Mucosa of stomach (tissue), 1 donor: ENCODE measurements around the gene NPAS2.

Experiments used
- H3K27me3 ChIP-seq: one replicate; pipeline ENCODE4 v1.7.0; 2013; ENCODE audit warnings: mild to moderate bottlenecking, low read length; ENCODE audit not compliant: control insufficient read depth, insufficient read depth
- H3K36me3 ChIP-seq: one replicate; pipeline ENCODE4 v1.7.0; 2013; ENCODE audit warnings: low read length; ENCODE audit not compliant: control insufficient read depth, insufficient read depth
- H3K4me1 ChIP-seq: one replicate; pipeline ENCODE4 v1.7.0; 2013; ENCODE audit warnings: mild to moderate bottlenecking, low read length; ENCODE audit not compliant: control insufficient read depth, insufficient read depth
- H3K4me3 ChIP-seq: one replicate; pipeline ENCODE4 v1.7.0; 2013; ENCODE audit warnings: low read length
- H3K9ac ChIP-seq: one replicate; pipeline ENCODE4 v1.7.0; 2013; ENCODE audit warnings: mild to moderate bottlenecking, low read length, moderate library complexity
- H3K9me3 ChIP-seq: one replicate; pipeline ENCODE4 v1.7.0; 2013; ENCODE audit warnings: mild to moderate bottlenecking, low read length, moderate library complexity; ENCODE audit not compliant: control insufficient read depth
- donor health status: Pancreatic carcinoma.

NPAS2 gene

DNA sequence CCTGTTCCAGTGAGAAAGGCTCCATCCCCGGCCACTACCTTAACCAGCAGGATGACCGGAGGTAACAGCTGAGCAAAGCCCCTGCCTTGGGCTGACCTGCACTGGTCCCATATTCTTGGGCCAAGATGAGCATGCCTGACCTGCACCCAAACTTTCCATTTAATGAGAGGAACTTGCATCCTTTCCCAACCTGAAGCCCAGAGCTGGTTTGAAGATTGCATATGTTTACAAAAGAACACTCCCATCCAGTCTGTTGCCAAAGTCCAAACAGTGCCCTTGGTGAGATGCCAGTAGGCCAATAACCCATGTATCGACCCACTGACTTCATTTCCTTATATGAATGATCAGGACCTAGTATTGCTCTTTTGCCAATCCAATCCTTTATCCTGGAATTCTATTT, 5.5 kb upstream of the NPAS2 start:
- Histone ChIP-seq H3K27me3 (no peaks in the 10 kb centered on the region), H3K4me1 (peaks cover 42% of the 10 kb centered on the region), H3K9ac (no peak overlapping the region)

DNA sequence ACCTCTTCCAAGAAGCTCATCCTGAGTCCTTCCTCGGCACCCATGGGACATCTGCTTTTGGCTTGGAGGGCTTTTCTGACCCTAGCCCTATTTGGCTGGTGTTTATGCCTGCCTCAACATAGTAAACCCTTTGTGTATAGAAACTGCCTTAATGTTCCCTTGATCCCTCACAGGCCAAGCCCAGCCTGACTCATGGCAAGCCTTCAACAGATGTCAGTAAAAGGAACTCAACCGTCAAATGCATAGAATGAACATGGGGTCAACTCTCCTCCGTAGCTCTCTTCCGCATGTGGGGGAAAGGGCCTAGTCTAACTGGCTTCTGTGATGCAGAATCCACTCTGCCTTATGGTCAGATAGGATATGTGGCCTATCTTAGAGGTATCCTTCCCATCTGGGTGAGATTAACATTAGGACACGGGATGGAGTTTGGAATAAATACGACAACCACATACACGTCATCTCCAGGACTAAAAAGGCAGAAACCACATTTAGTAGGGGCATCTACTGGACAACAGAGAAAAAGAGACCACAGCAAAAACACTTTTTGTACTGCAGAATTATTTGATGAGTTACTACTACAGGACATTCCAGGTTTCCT, 2.5 kb upstream of the NPAS2 start:
- no peak overlapping the region for H3K4me3 ChIP-seq
- H3K36me3 ChIP-seq = no peaks in the 10 kb centered on the region
- no peaks in the 10 kb centered on the region for H3K9me3 ChIP-seq
- H3K27me3 ChIP-seq = no peaks in the 10 kb centered on the region
- H3K4me1 ChIP-seq = peaks cover 52% of the 10 kb centered on the region
- H3K9ac ChIP-seq = no peak overlapping the region

More for the DNA sequence above, 5.5 kb upstream of the NPAS2 start:
- H3K9me3 ChIP-seq = no peaks in the 10 kb centered on the region
- no peaks in the 10 kb centered on the region for H3K36me3 ChIP-seq
- H3K4me3 ChIP-seq = peak overlapping the region; percentile 7

DNA sequence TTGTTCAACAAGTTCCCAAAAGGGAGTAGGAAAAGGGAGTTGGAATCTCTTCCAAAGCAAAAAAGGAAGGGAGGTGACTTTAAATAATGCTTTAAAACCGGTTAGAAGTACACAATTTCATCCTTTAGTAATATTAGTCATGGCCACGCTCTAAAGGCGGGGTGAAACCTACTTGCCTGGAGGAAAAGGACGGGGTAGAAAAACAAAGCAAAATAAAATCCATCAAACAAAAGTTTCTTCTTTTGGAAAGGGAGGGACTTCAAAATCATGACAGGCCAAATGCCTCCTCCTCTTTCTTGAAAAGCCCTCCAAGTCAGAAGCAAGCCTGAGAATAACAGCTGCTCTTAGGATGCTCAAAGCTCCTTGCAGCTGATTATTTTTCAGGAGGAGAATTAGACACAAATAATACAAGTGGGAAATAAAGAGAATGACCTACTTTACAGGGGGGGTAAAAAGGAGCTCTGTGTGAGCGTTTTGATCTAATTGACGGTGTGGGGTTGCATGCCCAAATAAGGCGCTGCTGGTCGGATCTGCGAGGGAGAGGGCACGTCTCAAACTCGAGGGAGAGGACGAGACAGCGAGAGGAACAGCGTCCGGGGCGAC, 1.8 kb upstream of the NPAS2 start:
- peak overlapping the region; percentile 81 for H3K9ac ChIP-seq
- peaks cover 53% of the 10 kb centered on the region for H3K4me1 ChIP-seq

DNA sequence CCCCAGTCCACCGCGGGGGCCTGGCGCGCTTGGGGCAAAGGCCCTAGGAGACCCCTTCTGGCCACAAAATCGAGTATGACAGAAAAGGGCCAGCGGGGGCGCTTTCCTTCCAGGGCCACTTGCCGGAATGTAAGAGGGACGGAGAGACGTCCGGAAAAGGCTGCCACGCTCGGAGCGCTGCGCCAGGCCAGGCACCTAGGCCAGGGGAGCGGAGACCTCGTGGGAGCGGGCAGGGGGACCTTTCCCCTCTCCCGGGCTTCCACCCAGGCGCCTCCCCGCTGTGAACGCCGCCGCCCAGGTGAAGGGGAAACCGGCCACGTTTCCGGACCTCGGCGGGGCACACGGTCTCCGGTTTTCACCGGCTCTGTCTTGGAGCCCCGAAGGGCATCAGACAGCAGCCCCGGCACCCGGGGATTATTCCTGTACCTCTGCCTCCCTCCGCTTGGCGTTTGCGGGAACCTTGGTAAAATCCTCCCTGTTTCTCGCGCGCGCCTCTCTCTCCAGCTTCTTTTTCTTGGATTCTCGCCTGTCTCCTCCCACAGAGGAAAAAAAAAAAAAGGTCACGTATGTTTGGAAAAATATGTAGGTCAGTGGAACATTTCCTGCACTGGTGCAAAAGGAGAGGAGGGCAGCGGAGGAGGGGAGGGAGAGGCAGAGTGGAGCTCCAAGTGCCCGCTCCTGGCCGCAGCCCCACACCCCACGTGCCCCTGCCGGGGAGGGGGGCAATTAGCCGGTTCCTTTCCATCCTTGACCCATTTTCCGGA, 1.2 kb upstream of the NPAS2 start:
- H3K9ac ChIP-seq = peak overlapping the region; percentile 81
- H3K4me3 ChIP-seq = peak overlapping the region; percentile 52
- H3K4me1 ChIP-seq = peaks cover 54% of the 10 kb centered on the region
- H3K27me3 ChIP-seq = no peaks in the 10 kb centered on the region
- H3K36me3 ChIP-seq = no peaks in the 10 kb centered on the region
- H3K9me3 ChIP-seq = no peaks in the 10 kb centered on the region

More for the DNA sequence above, 1.8 kb upstream of the NPAS2 start:
- peak overlapping the region; percentile 52 for H3K4me3 ChIP-seq
- no peaks in the 10 kb centered on the region for H3K36me3 ChIP-seq
- H3K9me3 ChIP-seq = no peaks in the 10 kb centered on the region
- H3K27me3 ChIP-seq = no peaks in the 10 kb centered on the region

DNA sequence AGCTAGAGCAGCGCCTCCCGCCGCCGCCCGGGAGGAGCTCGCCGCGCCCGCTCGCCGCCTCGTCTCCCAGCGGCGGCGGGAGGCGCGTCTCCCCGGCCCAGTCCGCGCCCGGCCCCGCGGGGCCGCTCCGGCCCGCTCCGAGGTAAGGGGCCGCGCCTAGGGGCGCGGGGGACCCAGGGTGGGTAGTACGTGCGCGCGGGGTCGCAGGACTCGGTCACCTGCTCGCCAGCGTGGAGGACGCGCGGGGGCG, 259 bp downstream of the NPAS2 start:
- H3K4me3 ChIP-seq = peak overlapping the region; percentile 53
- H3K9ac ChIP-seq = peak overlapping the region; percentile 81
- H3K4me1 ChIP-seq = peaks cover 43% of the 10 kb centered on the region
- H3K36me3 ChIP-seq = no peaks in the 10 kb centered on the region
- no peaks in the 10 kb centered on the region for H3K27me3 ChIP-seq
- no peaks in the 10 kb centered on the region for H3K9me3 ChIP-seq

DNA sequence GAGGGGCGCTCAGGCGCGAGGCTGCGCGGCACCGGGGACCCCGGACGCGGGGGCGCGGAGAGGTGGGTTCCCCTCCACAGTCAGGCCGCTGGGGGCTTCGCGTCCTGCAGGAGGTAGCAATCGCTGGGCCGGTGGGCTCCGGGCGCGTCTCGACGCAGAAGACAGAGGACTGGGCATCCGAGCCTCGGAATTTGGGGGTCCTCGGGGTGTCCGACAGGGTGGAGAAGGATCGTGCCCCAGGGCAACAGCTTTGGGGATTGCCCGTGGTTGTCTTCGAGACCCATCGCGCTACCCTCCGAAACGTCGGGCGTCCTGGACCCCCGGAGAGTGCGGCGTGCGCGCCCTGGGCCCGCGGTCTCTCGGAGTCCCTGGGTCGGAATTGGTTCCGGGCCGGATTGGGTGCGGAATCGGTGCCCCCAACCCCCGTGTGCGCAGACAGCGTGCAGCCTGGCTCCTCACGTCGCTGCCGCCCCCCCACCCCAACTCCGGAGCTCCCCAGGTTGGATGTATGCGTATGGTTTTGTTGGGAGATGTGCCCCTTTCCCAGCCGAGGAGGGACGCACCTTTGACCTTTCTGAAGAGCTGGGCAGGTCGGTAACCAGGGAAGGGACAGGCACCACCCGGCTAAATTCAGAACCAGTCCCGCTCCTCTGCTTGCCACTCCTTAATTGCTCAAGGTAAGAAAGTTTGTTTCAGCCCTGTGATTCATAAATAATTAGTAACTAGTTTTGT, 750 bp downstream of the NPAS2 start:
- Histone ChIP-seq H3K36me3 (no peaks in the 10 kb centered on the region), H3K9me3 (no peaks in the 10 kb centered on the region), H3K4me1 (peaks cover 46% of the 10 kb centered on the region), H3K27me3 (no peaks in the 10 kb centered on the region), H3K4me3 (peak overlapping the region; percentile 53), H3K9ac (peak overlapping the region; percentile 81)

DNA sequence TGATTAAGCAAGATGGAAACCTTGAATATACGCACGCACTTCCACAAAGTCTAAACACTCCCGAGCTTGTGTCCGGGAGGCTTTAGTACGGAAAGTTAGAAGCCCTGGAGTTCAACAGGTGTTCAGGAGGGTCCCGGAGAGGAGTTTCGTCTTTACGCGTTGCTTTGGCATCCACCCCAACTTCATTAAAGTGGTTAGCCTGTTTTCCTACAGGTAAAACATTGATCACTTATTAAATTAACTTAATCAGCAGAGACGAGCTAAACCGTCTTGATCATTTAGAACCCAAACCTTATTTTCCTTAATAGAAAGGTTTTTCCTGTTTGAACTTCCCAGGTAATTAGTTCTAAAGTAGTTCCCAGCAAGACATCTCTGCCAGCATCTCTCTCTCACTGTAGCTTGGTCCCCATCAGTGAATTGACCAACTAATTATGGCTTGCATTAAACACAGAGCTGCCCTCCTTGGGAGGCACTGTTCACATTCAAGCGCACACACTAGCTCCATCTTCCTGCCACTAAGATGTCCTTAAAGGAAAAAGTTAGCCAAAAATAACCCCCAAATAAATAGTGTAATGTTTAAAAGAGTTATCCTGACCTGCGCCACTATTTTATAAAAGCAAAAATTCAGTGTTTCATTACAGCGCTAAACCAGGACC, 1.4 kb downstream of the NPAS2 start:
- Histone ChIP-seq H3K36me3 (no peaks in the 10 kb centered on the region), H3K27me3 (no peaks in the 10 kb centered on the region), H3K4me3 (peak overlapping the region; percentile 53), H3K9me3 (no peaks in the 10 kb centered on the region), H3K9ac (peak overlapping the region; percentile 81), H3K4me1 (peaks cover 50% of the 10 kb centered on the region)

DNA sequence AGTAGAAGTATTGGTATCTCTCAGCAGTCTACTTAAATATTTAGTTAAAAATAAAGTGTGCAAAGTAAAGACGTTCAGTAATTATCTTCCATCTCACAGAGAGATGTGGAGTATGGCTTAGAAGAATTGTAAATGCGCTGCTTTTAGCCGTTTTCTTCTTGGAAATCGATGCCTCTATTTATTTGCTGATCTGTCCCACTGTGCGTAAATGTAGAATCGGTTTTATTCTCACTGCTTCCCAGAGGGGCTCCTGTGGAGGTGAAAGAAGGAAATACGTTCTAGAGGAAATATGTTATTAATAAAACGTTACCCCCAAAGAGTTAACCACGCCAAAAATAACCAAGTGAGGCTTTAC, 1.9 kb downstream of the NPAS2 start:
- H3K36me3 ChIP-seq = no peaks in the 10 kb centered on the region
- peaks cover 50% of the 10 kb centered on the region for H3K4me1 ChIP-seq
- no peak overlapping the region for H3K9ac ChIP-seq
- H3K9me3 ChIP-seq = no peaks in the 10 kb centered on the region
- no peak overlapping the region for H3K4me3 ChIP-seq
- H3K27me3 ChIP-seq = no peaks in the 10 kb centered on the region

DNA sequence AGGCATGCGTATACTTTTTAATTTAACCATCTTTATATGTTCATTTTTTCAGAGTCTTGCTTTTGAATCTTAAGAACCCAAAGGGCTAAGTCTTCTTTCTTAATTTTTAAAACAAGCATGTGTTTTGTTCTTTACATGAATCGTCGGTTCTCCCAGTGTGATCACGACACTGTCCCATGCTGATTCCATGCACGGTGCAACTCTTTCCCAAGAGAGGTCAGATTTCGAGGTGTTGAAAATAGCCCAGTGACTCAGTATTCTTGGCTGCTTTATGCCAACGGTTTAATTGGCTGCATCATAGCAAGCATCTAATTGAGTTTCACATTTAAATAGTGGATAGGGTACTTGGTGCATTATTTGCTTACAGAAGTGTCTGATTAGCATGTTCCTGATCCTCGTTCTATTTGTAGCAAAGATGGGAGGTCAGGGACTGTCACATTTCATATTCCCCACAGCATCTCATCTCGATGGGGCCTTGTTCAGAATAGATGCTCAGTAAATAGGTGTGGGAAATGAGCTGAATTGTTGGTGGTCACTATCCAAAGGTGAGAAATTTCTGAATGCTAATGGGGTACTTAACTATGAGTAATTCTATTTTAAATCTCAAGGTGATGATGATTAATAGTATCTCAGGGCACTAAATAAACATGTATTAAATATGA, 2.8 kb downstream of the NPAS2 start:
- Histone ChIP-seq H3K36me3 (no peaks in the 10 kb centered on the region), H3K4me3 (no peak overlapping the region), H3K9ac (no peak overlapping the region), H3K27me3 (no peaks in the 10 kb centered on the region), H3K4me1 (peaks cover 43% of the 10 kb centered on the region), H3K9me3 (no peaks in the 10 kb centered on the region)

DNA sequence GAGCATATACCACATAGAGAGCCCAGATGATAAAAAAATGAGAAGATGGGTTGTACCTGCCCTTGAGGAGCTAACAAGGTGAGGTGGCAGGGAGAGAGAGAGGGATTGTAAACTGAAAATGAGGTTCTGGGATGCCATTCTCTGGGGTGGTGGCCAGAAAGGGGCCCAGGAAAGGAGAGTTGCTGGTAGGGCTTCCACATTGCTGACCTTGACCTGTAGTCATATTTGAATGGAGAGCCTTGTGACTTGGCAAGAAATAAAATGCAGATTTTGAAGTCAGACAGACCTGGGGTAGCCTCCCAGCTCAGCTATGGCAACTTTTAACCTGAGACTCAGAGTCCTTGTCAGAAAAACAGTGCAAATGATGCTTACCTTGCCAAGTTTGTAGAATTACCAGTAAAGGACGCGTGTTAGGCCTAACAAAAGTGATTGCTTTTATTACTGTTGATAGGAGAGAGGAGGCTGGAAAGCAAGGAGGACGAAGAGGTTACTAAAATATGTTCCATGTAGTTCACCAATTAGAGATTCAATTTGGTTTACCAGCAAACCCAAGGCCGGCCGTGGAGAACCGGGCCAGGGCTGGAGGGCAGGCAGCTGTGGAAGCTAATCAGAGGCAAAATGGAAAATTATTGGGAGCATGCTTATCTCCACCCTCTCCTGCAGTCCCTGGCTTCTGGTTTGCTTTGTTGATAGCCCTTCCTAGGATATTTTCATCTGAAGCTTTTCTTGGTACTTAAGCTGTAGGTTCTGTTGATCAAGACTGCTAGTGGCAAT, 3.9 kb downstream of the NPAS2 start:
- no peaks in the 10 kb centered on the region for H3K9me3 ChIP-seq
- H3K4me3 ChIP-seq = no peak overlapping the region
- peaks cover 34% of the 10 kb centered on the region for H3K4me1 ChIP-seq
- H3K36me3 ChIP-seq = no peaks in the 10 kb centered on the region
- H3K27me3 ChIP-seq = no peaks in the 10 kb centered on the region
- H3K9ac ChIP-seq = no peak overlapping the region

DNA sequence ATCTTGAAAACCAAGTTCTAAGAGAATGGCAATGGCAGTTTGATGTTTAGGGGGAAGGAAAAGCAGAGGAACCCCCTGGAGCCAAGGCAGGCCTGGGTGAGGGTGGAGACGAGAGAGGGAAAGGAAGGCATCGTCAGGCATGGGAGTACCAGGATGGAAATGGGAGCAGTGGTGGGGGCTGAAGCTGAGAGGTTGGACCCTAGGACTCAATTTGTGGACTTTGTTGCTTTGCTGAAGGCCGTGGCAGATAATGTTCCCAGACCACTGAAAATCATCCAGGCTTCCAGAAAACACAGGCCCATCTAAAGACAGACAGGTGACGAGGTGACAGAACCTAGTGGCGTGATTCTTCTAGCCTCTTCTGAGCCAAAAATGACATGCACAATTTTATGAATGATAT, 4.9 kb downstream of the NPAS2 start:
- no peaks in the 10 kb centered on the region for H3K36me3 ChIP-seq
- H3K4me1 ChIP-seq = peaks cover 34% of the 10 kb centered on the region
- no peaks in the 10 kb centered on the region for H3K27me3 ChIP-seq
- no peaks in the 10 kb centered on the region for H3K9me3 ChIP-seq
- H3K9ac ChIP-seq = no peak overlapping the region
- H3K4me3 ChIP-seq = no peak overlapping the region
